ENCODE data around the gene PSMB9.
"Not testable (repeated sequence)": the region's sequence is repeated elsewhere in the genome, so short reads cannot be mapped to it uniquely, and the experiment has no call there.

PSMB9 gene

DNA sequence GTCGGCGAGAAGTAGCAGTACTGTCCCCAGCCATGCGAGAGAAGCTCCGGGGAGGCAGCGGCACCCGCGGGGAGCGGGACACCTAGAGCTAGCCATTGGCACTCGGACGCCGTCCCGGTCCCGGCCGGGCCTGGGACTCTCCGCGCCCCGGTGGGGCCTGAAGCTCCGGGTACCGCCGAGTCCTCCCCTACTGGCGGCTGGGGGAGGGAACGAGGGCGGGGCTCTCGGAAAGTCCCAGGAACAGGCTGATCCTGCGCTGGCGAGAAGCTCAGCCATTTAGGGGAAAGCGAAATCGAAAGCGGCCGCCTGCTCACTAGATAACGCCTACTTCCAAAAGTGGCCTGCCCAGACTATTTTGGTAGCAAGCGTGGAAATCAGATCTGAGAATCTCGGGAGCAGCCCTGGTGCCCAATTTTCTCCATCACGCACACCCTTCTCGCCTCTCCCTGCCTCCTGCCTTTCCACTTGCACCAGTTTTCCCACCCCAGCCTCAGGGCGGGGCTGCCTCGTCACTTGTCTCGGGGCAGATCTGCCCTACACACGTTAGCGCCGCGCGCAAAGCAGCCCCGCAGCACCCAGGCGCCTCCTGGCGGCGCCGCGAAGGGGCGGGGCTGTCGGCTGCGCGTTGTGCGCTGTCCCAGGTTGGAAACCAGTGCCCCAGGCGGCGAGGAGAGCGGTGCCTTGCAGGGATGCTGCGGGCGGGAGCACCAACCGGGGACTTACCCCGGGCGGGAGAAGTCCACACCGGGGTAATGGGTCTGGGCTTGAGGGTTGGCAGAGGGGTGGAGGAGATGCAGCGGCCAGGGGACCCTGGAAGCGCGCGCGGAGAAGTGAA, at the start of gene PSMB9, which contains the start of gene TAP1:
Gene PSMB9, plus strand, starts transcription at position 652 of the 835 bp plus-strand sequence. Its CDS starts 38 bp downstream, at position 690.
Gene TAP1, minus strand, starts transcription at position 164 of the 835 bp plus-strand sequence. Its CDS starts 68 bp downstream, at position 96.
- H3K4me3 ChIP-seq (ENCODE audit: low read depth, low read length), result peak within 1 kb of the TSS; percentile 75

DNA sequence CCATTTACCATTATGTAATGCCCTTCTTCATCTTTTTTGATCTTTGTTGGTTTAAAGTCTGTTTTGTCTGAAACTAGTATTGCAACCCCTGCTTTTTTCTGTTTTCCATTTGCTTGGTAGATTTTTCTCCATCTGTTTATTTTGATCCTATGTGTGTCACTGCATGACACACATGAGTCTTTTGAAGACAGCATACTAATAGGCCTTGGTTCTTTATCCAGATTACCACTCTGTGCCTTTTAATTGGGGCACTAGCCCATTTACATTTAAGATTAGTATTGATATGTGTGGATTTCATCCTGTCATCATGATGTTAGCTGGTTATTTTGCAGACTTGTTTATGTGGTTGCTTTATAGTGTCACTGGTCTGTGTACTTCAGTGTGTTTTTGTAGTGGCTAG, 48.6 kb upstream of the PSMB9 start:
- H3K4me3 ChIP-seq (ENCODE audit: low read depth, low read length), result not testable (repeated sequence)

DNA sequence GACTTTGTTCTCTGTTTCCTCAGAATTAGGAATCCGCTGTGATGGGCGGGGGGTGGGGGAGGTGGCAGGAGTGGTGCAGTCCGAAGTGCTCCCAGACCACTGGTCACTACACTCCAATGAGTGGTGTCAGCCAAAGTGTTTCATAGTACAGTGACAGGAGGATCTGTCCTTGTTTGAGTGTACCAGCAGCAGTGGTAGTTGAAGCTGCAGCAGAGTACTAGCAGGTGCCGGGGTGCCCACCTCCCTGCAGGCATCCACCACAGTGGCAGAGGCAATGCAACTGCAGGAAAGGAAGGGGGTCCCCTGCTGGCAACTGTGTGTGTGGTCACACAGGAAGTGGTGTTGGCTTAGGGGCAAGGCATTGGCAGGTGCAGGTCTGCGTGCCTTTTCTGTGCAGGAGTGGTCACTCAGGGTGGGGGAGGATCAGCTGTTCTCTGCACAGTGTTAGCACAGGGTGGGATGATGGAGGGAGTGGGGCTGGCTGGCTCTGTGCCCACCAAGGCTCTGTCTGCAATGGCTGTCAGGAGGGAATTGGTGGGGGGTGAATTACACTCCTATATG, 46.9 kb upstream of the PSMB9 start:
- H3K4me3 ChIP-seq (ENCODE audit: low read depth, low read length), result no peak overlapping the region

DNA sequence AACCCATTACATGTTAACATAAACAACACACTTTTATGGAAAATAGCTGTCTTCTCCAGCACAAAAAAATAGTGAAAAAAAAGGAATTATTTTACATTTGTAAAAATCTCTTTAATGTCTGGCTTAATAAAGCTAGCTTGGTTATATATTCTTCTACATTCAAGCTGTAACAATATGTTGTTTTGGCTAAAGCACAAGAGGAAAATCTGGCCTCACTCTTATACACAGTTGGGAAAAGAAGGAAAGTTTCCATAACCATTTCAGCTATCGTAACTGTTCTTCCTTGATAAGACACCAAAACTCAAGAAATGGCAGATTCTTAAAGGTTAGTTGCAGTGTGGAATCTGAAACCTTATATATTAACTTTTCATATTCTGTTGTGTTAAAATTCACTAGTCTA, 44.8 kb upstream of the PSMB9 start:
- H3K4me3 ChIP-seq (ENCODE audit: low read depth, low read length), result no peak overlapping the region

DNA sequence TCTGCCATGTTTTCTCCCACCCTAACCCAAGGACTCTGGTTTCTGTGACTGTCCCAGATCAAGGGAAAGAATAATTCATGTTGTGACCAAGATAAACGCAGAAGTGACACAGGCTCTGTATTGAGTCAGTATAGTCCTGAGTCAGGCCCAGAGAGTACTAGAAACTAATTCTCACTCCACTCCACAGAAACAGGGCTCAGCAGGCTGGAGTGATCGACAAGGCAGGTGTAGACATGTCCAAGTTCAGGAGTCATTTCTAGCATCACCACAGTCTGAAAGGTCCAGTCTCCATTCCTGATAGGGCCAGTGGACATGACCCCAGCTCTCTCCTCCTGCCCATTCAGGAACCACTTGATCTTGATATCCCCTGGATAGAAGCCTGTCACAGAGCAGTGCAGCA, 39.8 kb upstream of the PSMB9 start:
- H3K4me3 ChIP-seq (ENCODE audit: low read depth, low read length), result no peak overlapping the region

DNA sequence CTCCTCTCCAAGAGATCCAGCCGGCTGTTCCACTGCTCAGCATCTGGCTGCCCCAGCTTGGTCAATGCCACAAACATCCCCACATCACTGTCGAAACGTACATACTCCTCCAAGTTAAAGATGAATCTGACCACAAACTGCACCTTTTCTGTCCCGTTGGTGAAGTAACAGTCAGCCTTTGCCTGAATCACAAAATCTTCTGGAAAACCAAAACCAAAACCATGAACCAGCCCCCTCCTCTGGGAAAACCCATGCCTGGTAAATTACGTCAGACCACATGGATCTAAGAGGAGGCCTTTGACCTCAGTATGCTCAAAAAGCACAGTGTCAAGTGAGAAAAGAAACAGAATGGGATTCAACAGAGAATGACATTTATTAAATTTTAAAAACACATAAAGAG, 38.9 kb upstream of the PSMB9 start:
- H3K4me3 ChIP-seq (ENCODE audit: low read depth, low read length), result no peak overlapping the region

DNA sequence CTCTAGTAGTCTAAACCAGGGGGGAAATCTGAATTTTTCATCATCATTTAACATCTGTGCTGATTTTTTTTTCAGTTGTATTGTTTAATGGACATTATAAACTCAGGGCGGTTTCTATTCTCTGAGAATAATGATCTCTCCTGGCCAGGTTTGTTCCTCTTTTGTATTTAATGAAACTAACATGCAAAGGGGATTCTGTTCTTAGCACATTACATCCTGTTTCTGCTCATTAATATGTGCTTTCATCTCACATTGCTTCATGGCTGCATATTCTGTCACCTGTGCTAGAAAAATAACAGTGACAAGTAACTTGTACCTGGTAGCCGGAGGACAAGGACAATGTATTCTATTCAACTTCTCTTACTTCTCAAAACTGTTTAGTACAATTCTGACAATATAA, 38.0 kb upstream of the PSMB9 start:
- H3K4me3 ChIP-seq (ENCODE audit: low read depth, low read length), result no peak overlapping the region

DNA sequence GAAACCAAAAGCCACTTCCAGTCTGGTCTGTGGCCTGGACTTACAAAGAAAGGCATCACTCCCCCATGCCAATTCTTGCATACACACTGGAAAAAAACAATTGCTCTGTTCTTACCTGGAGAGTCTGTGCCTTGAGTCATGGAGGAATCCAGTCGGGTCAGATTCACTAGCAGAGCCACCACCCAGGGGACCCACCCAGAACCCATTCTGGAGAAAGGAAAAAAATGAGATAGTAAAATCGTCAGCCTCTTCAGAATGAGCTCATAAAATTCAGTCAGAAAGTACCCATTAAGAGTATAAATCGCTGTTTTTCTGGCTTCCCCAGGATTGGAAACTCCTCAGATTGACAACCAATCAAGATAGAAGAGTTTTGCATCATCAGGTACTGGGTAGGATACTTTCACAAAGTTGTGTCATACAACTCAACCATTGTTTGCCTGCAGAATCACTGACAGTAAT, 37.2 kb upstream of the PSMB9 start, which contains the start of gene HLA-DOB:
Gene HLA-DOB, minus strand, starts transcription at position 257 of the 459 bp plus-strand sequence. Its CDS starts 51 bp downstream, at position 206.
- H3K4me3 ChIP-seq (ENCODE audit: low read depth, low read length), result no peak within 1 kb of the TSS

DNA sequence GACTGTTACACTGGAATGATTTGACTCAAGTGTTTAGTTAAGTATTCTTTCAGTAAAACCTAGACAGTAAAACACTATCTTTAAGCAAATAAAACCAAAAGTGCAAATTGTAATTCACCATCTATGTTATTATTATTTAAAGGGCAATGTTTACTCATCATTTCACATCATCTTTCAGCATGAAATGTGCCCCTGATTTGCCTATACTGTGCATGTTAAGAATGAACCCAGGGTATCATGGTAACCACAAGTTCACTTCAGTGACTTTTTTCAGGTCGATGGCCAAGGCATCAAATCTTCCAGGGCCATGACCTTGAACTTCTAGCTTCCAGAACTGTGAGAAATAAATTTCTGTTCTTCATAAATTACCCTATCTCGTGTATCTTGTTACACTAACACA, 35.1 kb upstream of the PSMB9 start:
- H3K4me3 ChIP-seq (ENCODE audit: low read depth, low read length), result no peak overlapping the region

DNA sequence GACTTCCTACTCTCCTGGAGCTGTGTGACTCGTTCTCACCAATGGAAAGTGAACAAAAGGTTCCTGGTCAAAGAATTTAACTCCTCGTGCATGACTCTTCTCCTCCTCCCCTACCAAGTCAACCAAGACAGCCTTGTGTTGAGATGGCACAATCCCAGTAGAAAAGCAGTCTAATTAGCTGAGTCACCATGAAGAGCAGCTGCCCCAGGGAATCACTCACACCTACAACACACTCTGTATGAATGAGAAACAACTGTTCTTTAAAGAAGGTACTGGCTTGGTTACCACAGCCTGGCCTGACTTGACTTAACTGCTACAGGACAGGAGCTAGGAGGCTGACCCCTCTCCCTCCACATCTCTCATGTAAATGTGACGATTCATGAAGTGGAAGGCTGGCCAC, 34.3 kb upstream of the PSMB9 start:
- H3K4me3 ChIP-seq (ENCODE audit: low read depth, low read length), result no peak overlapping the region

DNA sequence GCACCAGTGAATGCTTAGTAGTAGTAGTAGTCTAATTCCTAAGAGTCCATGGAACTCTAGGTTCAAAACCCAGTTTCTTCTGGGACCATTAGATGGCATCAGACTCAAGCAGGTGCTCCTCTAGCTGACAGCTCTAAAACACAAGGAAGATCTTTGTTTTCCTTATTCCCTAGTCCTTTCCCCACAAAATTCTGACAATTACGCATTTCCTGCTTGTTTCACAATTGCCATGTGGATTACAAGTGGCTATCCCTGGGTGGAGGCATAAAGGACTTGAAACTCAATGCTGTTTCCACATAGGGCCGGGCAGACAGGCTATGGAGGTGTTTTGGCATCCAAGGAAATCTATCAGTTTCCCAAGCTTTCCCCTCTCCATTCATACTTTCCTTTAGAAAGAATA, 28.0 kb upstream of the PSMB9 start:
- H3K4me3 ChIP-seq (ENCODE audit: low read depth, low read length), result no peak overlapping the region

DNA sequence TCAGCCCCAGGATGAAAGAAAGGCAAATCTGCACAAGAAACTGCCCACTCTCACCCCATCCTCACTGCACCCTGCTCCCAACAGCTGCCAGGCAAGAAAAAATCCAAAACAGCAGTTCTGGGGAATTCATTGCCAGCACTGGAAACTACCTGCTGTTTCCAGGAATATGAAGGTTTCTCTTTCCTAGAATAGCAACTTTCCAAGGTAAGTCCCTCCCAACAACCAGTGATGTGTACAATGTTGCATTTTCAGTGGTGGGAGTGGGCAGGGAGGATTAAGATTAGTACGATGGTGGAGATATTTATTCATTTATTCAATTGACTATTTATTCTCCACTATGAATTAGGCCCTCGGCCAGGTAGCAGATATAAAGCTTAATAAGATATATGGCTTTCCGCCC, 27.0 kb upstream of the PSMB9 start:
- H3K4me3 ChIP-seq (ENCODE audit: low read depth, low read length), result no peak overlapping the region

DNA sequence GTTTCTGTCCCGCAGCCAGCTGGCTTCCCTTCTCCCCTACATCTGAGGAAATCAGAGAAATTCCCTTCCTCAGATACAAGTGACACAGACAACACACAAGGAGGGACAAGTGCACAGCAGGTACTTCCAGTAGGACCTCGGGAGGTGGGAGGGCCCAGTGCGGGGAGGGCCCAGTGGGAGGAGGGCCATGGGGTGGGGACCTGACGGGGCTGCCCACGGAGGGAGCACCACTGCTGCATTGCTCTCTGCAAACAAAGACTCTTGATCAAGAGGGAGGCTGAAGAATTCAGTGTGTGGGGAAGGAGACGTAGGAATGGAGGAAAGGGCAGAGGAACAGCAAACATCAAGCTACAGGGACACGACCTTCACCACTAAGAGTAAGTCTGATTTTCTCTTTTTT, 24.5 kb upstream of the PSMB9 start:
- no peak overlapping the region for H3K4me3 ChIP-seq (ENCODE audit: low read depth, low read length)

DNA sequence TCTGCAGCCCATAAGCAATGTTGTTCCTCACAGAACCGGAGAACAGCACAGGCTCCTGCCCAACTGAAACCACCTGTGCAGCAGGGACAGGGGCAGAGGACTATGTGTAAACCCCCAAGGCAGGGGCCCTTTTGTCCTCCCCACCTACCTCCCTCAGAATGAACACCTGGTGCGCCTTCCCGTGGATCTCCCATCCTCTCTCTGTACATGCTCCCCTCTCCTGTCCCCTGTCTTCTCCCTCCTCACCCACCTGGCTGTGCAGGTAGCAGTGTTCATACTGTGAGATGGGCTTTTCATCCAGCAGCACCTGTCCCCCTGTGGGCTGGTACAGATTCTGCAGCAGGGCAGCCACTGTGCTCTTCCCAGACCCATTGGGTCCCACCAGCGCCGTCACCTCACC, 24.0 kb upstream of the PSMB9 start:
- no peak overlapping the region for H3K4me3 ChIP-seq (ENCODE audit: low read depth, low read length)

DNA sequence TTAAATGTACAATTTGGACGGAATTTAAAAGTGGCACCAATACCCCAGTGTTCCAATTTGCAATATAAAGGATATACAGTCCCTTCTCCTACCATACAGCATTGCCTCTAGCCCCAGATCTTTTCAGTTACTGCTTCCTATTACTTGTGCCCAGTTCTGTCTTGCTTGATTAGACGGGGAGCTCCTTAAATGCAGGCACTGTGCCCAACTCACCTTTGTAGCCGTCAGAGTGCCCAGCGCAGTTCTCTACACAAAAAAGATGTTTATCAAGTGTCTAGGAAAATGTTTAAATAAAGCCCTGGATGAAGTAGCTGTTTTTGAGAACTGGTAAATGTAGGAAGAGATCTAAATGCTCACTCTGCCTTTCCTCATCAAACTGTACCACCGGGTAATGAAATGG, 23.1 kb upstream of the PSMB9 start:
- no peak overlapping the region for H3K4me3 ChIP-seq (ENCODE audit: low read depth, low read length)

DNA sequence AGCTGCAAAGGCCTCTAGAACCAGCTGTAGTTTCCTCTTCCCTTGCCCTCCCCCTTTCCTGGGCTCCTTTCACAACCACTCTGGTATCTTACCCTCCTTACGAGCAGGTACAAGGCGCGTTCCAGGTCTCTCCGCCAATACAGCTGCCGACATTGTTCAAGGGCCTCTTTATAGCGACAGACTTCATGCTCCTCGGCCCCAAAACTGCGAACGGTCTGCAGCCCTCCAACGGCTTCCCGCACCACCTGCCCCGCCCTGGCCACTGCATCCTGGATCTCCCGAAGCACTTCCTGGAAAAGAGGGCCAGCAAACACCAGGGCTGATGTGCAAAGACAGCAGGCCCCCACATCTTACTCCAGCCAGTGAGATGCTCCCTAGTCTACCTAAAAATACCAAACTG, 21.5 kb upstream of the PSMB9 start:
- H3K4me3 ChIP-seq (ENCODE audit: low read depth, low read length), result no peak overlapping the region

DNA sequence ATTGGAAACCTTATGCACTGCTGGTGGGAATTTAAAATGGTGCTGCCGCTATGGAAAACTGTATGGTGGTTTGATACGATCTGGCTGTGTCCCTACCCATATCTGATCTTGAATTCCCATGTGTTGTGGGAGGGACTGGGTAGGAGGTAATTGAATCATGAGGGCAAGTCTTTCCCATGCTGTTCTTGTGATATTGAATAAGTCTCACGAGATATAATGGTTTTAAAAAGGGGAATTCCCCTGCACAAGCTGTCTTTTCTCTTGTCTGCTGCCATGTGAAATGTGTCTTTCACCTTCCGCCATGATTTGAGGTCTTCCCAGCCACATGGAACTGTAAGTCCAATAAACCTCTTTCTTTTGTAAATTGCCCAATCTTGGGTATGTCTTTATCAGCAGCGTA, 20.3 kb upstream of the PSMB9 start:
- H3K4me3 ChIP-seq (ENCODE audit: low read depth, low read length), result no peak overlapping the region

DNA sequence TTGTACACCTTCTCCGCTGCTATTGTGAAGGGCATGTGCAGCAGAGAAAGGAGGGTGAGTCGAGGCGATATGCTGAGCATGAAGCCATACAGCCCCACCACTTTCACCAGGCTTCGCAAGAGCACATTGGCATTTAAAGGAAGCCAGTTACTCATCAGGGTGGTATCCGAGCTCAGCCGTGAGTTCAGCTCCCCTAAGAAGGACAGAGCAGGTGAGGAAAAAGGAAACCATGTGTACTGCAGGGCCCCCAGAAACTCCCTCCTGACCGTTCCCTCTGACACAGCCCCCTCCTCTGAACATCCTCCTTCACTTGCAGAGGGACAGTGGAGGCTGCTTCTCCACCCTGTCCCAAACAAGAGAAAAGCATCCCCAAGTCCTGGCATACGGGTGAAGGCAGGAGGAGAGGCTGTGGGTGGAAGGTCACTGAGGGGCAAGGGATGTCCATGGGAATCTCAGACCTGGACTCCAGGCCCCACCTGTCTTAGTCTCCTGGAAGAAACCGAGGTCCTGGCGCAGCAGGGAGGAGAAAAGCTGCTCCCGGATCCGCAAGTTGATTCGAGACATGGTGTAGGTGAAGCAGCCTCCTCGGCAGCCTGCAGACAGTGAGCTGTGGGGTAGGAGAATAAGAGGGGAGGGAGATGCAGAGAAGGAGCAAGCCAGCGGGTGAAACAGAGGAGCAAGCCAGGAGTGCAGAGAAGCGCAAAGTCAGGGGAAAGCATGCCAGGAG, 18.7 kb upstream of the PSMB9 start:
- H3K4me3 ChIP-seq (ENCODE audit: low read depth, low read length), result no peak overlapping the region

DNA sequence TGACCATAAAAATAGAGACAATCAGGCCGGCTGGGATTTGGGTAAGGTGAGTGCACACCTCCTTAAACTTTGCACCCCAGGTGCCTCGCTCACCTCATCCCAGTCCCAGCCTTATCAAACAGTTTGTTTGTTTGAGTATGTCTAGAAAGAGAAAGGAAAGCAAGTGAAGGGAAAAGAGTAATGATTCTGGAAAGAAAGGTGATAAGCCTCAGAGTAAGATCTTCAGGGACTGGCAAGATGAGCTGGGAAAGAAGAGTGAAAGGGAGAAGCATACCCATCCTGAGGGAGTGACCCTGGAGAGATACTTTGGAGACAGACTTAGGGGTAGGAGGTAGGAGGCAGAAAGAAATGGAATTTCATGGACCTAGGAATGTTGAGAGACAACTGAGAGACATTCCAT, 17.1 kb upstream of the PSMB9 start:
- no peak overlapping the region for H3K4me3 ChIP-seq (ENCODE audit: low read depth, low read length)

DNA sequence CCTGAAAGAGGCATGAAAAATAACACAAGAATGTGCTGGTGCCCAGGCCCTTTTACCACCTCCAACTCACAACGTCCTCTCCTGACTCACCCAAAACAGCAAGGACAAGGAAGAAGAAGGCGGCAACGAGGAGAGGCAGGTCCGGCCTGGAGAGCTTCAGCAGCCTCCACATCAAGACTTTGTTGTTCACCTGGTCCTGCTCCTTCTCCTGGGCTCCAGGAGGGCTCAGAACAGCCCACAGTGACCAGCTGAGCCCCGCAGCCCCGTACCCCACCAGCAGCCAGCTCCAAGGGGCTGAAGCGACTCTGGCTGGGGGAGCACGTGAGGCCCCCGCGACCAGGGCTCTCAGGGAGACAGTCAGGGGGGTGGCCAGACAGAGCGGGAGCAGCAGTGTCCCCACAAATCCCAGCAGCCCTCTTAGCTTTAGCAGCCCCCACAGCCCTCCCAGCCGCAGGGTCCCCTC, 16.3 kb upstream of the PSMB9 start:
- peak overlapping the region; percentile 73 for H3K4me3 ChIP-seq (ENCODE audit: low read depth, low read length)

DNA sequence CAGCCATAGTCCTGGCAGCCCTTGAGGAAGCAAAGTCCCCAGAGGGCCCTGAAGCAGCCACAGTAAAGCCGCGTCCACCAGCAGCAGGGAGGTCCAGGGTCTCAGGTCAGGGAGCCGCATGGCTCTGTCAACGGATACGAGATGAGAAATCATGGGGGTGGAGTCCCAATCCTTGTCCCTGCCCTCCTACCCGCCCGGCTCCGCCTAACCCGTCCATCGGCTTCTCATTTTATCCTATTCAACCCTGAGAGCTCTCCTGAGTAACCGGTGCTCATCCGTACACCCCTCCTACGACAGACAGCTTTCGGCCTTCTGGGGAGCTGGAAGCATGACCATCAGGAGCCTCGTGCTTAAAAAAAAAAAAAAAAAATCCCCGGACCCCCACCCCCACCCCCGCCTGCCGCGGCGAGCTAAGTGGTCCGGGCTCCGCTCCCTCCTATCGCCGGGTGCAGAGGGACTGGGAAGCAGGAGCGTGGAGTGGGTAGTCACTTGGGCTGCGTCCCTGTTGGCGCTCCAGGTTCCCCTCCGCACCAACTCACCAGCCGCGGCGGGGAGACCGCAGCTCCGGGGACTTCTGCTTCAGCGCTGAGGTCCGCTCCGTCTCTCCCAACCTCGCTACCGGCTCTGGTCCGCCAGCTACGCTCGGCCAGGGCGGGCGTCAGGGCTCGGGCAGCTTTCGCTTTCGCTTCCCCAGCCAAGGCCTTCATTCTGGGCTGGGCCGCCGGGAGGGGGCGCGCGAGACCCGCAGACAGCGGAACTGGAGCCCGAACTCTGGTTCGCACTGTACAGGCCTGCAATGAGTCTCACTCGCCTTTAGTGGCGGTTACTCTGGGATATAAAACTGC, 15.7 kb upstream of the PSMB9 start, which contains the start of gene TAP2:
Gene TAP2, minus strand, starts transcription at position 626 of the 845 bp plus-strand sequence. Its CDS starts 506 bp downstream, at position 120.
- H3K4me3 ChIP-seq (ENCODE audit: low read depth, low read length), result peak within 1 kb of the TSS; percentile 73

Measured in iPS-11a (cell line).